ENCODE results near the gene GABRB3.

Gene GABRB3

GRCh38 chr15:26670116-26670515 lies 102.8 kb downstream of the GABRB3 start:
- ATAC-seq: no peak
- Mint-ChIP-seq H3K4me1 (no peaks in the 10 kb centered on the region), H3K4me3 (no peak overlapping the region), H3K27me3 (no peaks in the 10 kb centered on the region), H3K36me3 (no peaks in the 10 kb centered on the region), H3K27ac (no peak overlapping the region), H3K9me3 (peaks cover 5% of the 10 kb centered on the region)

GRCh38 chr15:26667222-26667988 lies 105.5 kb downstream of the GABRB3 start:
- no peak for ATAC-seq
- no peak overlapping the region for H3K4me3 Mint-ChIP-seq
- no peaks in the 10 kb centered on the region for H3K36me3 Mint-ChIP-seq
- no peak overlapping the region for H3K27ac Mint-ChIP-seq
- H3K4me1 Mint-ChIP-seq: no peaks in the 10 kb centered on the region
- peaks cover 6% of the 10 kb centered on the region for H3K9me3 Mint-ChIP-seq
- H3K27me3 Mint-ChIP-seq: no peaks in the 10 kb centered on the region

- H3K27ac Mint-ChIP-seq: no peak overlapping the region
- ATAC-seq: no peak
Observed at GRCh38 chr15:26665957-26666791, 106.7 kb downstream of the GABRB3 start.

GRCh38 chr15:26662283-26662682 lies 110.6 kb downstream of the GABRB3 start:
- no peak overlapping the region for H3K4me3 Mint-ChIP-seq
- H3K9me3 Mint-ChIP-seq: peaks cover 8% of the 10 kb centered on the region
- H3K27me3 Mint-ChIP-seq: no peaks in the 10 kb centered on the region
- no peak for ATAC-seq
- no peaks in the 10 kb centered on the region for H3K36me3 Mint-ChIP-seq
- H3K27ac Mint-ChIP-seq: no peak overlapping the region
- H3K4me1 Mint-ChIP-seq: no peaks in the 10 kb centered on the region

More at GRCh38 chr15:26665957-26666791, 106.7 kb downstream of the GABRB3 start:
- H3K4me1 Mint-ChIP-seq: no peaks in the 10 kb centered on the region
- no peaks in the 10 kb centered on the region for H3K27me3 Mint-ChIP-seq
- H3K4me3 Mint-ChIP-seq: no peak overlapping the region
- peaks cover 9% of the 10 kb centered on the region for H3K9me3 Mint-ChIP-seq
- no peaks in the 10 kb centered on the region for H3K36me3 Mint-ChIP-seq

- Mint-ChIP-seq H3K27ac (no peak overlapping the region), H3K27me3 (no peaks in the 10 kb centered on the region), H3K9me3 (peaks cover 8% of the 10 kb centered on the region), H3K36me3 (no peaks in the 10 kb centered on the region), H3K4me1 (no peaks in the 10 kb centered on the region), H3K4me3 (no peak overlapping the region)
- ATAC-seq: no peak
Observed at GRCh38 chr15:26661748-26662147, 111.1 kb downstream of the GABRB3 start.

GRCh38 chr15:26661107-26661506 lies 111.8 kb downstream of the GABRB3 start:
- H3K4me1 Mint-ChIP-seq: no peaks in the 10 kb centered on the region
- no peaks in the 10 kb centered on the region for H3K36me3 Mint-ChIP-seq

GRCh38 chr15:26660241-26660640 lies 112.6 kb downstream of the GABRB3 start:
- H3K4me3 Mint-ChIP-seq: no peak overlapping the region
- H3K4me1 Mint-ChIP-seq: no peaks in the 10 kb centered on the region
- no peak overlapping the region for H3K27ac Mint-ChIP-seq
- H3K9me3 Mint-ChIP-seq: peaks cover 8% of the 10 kb centered on the region
- ATAC-seq: no peak
- no peaks in the 10 kb centered on the region for H3K27me3 Mint-ChIP-seq
- H3K36me3 Mint-ChIP-seq: no peaks in the 10 kb centered on the region

More at GRCh38 chr15:26661107-26661506, 111.8 kb downstream of the GABRB3 start:
- Mint-ChIP-seq H3K27ac (no peak overlapping the region), H3K27me3 (no peaks in the 10 kb centered on the region), H3K9me3 (peaks cover 8% of the 10 kb centered on the region), H3K4me3 (no peak overlapping the region)
- ATAC-seq: no peak

GRCh38 chr15:26658290-26658689 lies 114.6 kb downstream of the GABRB3 start:
- H3K36me3 Mint-ChIP-seq: no peaks in the 10 kb centered on the region
- H3K4me3 Mint-ChIP-seq: no peak overlapping the region
- H3K27me3 Mint-ChIP-seq: no peaks in the 10 kb centered on the region
- H3K4me1 Mint-ChIP-seq: no peaks in the 10 kb centered on the region
- H3K9me3 Mint-ChIP-seq: peaks cover 5% of the 10 kb centered on the region
- ATAC-seq: no peak
- no peak overlapping the region for H3K27ac Mint-ChIP-seq

GRCh38 chr15:26656080-26656479 lies 116.8 kb downstream of the GABRB3 start:
- Mint-ChIP-seq H3K27ac (no peak overlapping the region), H3K9me3 (peaks cover 2% of the 10 kb centered on the region), H3K4me1 (no peaks in the 10 kb centered on the region), H3K36me3 (no peaks in the 10 kb centered on the region), H3K27me3 (no peaks in the 10 kb centered on the region), H3K4me3 (no peak overlapping the region)
- no peak for ATAC-seq

GRCh38 chr15:26651909-26652308 lies 121.0 kb downstream of the GABRB3 start:
- Mint-ChIP-seq H3K9me3 (peaks cover 16% of the 10 kb centered on the region), H3K36me3 (no peaks in the 10 kb centered on the region), H3K27me3 (no peaks in the 10 kb centered on the region), H3K4me3 (no peak overlapping the region), H3K4me1 (no peaks in the 10 kb centered on the region), H3K27ac (no peak overlapping the region)
- no peak for ATAC-seq

- no peak overlapping the region for H3K27ac Mint-ChIP-seq
- H3K9me3 Mint-ChIP-seq: peaks cover 18% of the 10 kb centered on the region
- H3K4me1 Mint-ChIP-seq: no peaks in the 10 kb centered on the region
- no peak for ATAC-seq
- H3K27me3 Mint-ChIP-seq: no peaks in the 10 kb centered on the region
- H3K36me3 Mint-ChIP-seq: no peaks in the 10 kb centered on the region
- no peak overlapping the region for H3K4me3 Mint-ChIP-seq
Observed at GRCh38 chr15:26648676-26649075, 124.2 kb downstream of the GABRB3 start.

GRCh38 chr15:26644948-26645347 lies 127.9 kb downstream of the GABRB3 start:
- ATAC-seq: no peak
- Mint-ChIP-seq H3K4me3 (no peak overlapping the region), H3K27ac (no peak overlapping the region), H3K4me1 (no peaks in the 10 kb centered on the region), H3K27me3 (no peaks in the 10 kb centered on the region), H3K9me3 (peaks cover 21% of the 10 kb centered on the region), H3K36me3 (no peaks in the 10 kb centered on the region)

- no peaks in the 10 kb centered on the region for H3K27me3 Mint-ChIP-seq
- no peak overlapping the region for H3K27ac Mint-ChIP-seq
- no peaks in the 10 kb centered on the region for H3K4me1 Mint-ChIP-seq
- no peak overlapping the region for H3K4me3 Mint-ChIP-seq
- H3K9me3 Mint-ChIP-seq: peaks cover 12% of the 10 kb centered on the region
- no peak for ATAC-seq
- H3K36me3 Mint-ChIP-seq: no peaks in the 10 kb centered on the region
Observed at GRCh38 chr15:26641144-26641543, 131.7 kb downstream of the GABRB3 start.

- Mint-ChIP-seq H3K4me1 (no peaks in the 10 kb centered on the region), H3K27ac (no peak overlapping the region), H3K9me3 (peaks cover 12% of the 10 kb centered on the region), H3K36me3 (no peaks in the 10 kb centered on the region), H3K4me3 (no peak overlapping the region), H3K27me3 (no peaks in the 10 kb centered on the region)
- ATAC-seq: no peak
Observed at GRCh38 chr15:26640601-26641000, 132.3 kb downstream of the GABRB3 start.

GRCh38 chr15:26639966-26640365 lies 132.9 kb downstream of the GABRB3 start:
- Mint-ChIP-seq H3K27ac (no peak overlapping the region), H3K4me1 (no peaks in the 10 kb centered on the region), H3K4me3 (no peak overlapping the region), H3K9me3 (peaks cover 12% of the 10 kb centered on the region), H3K27me3 (no peaks in the 10 kb centered on the region), H3K36me3 (no peaks in the 10 kb centered on the region)
- ATAC-seq: no peak

GRCh38 chr15:26635614-26636013 lies 137.3 kb downstream of the GABRB3 start:
- H3K27me3 Mint-ChIP-seq: no peaks in the 10 kb centered on the region
- no peaks in the 10 kb centered on the region for H3K4me1 Mint-ChIP-seq
- H3K27ac Mint-ChIP-seq: no peak overlapping the region
- H3K4me3 Mint-ChIP-seq: no peak overlapping the region
- no peaks in the 10 kb centered on the region for H3K36me3 Mint-ChIP-seq
- H3K9me3 Mint-ChIP-seq: peaks cover 8% of the 10 kb centered on the region
- no peak for ATAC-seq

Data from stimulated activated memory B cell treated with anti-CD40 and anti-IgM and Interleukin-4, amounts not matched to agents 10 μg/mL and 1 μg/mL and 100 μg/mL, for 72 hours (primary cell).